H1 (cell line): ENCODE results near the gene CACNB2. TPM values are rescaled to one million over a fixed set of nuclear protein-coding genes. Genes with fewer than 3 reads are reported as not detected.

Experiments used
- CTCF ChIA-PET: fragments of 300-600 bp; sonication (Branson Sonifier 250); formaldehyde crosslinking; loops from one replicate; lab custom pipeline; 2021; ENCODE audit not compliant: partially characterized antibody; lab: Charles Lee
- POLR2A ChIA-PET: fragments of 300-600 bp; sonication (Branson Sonifier 250); formaldehyde crosslinking; loops from one replicate; lab custom pipeline; 2021; ENCODE audit warnings: inconsistent platforms; ENCODE audit not compliant: partially characterized antibody; lab: Charles Lee
- DNase-seq, 2 experiments: peaks; one replicate each; pipeline versions ENCODE4 v3.0.0 to v3.0.0-alpha.2; 2010 to 2022; ENCODE audit warnings: low spot score in 2 of 2, low read depth in 1 of 2, mixed read lengths in 1 of 2
- FAIRE-seq: peaks from 2 replicates; lab custom pipeline; 2011; peaks lifted over from hg19 to GRCh38; lab: Jason Lieb, UNC
- H2AFZ ChIP-seq: 2 replicates; pipeline ENCODE4 v1.8.1; 2012; ENCODE audit warnings: low read length, inconsistent platforms
- H2AK5ac ChIP-seq: 2 replicates; pipeline ENCODE4 v1.6.1; 2013; ENCODE audit warnings: low read depth, low read length
- H2BK120ac ChIP-seq: replicated peaks from 2 replicates; pipeline ENCODE3; 2013; ENCODE audit warnings: low read depth, low read length, inconsistent platforms
- H2BK12ac ChIP-seq: 2 replicates; pipeline ENCODE4 v1.6.1; 2013; ENCODE audit warnings: low read depth, low read length
- H2BK15ac ChIP-seq: 2 replicates; pipeline ENCODE4 v1.6.1; 2013; ENCODE audit warnings: low read length
- H2BK20ac ChIP-seq: 2 replicates; pipeline ENCODE4 v1.6.1; 2013; ENCODE audit warnings: low read length
- H2BK5ac ChIP-seq: 2 replicates; pipeline ENCODE4 v1.6.1; 2013; ENCODE audit warnings: low read depth, low read length
- H3K14ac ChIP-seq: 2 replicates; pipeline ENCODE4 v1.6.1; 2013; ENCODE audit warnings: inconsistent platforms; ENCODE audit not compliant: insufficient read length
- H3K18ac ChIP-seq: 2 replicates; pipeline ENCODE4 v1.6.1; 2013; ENCODE audit warnings: low read length; ENCODE audit errors: extremely low read depth
- H3K23ac ChIP-seq: 2 replicates; pipeline ENCODE4 v1.6.1; 2013; ENCODE audit warnings: inconsistent platforms; ENCODE audit not compliant: insufficient read length
- H3K23me2 ChIP-seq: 2 replicates; pipeline ENCODE4 v1.6.1; 2013; ENCODE audit warnings: low read depth, low read length
- H3K27ac ChIP-seq: 2 replicates; pipeline ENCODE4 v1.6.1; 2011; ENCODE audit warnings: low read depth, low read length, inconsistent platforms
- H3K27me3 ChIP-seq, 4 experiments: replicated peaks in 1 of 4; 1 replicate in 1 of 4; 2 replicates in 3 of 4; pipeline versions ENCODE4 v1.6.1 to v1.8.1; 2011 to 2013; ENCODE audit warnings: low read length in 3 of 4, mild to moderate bottlenecking in 3 of 4, inconsistent platforms in 2 of 4, mixed read lengths in 2 of 4, moderate library complexity in 1 of 4; ENCODE audit not compliant: control insufficient read depth in 3 of 4, insufficient read depth in 3 of 4; ENCODE audit errors: extremely low read depth in 1 of 4
- H3K36me3 ChIP-seq, 4 experiments: 2 replicates each; pipeline versions ENCODE4 v1.6.1 to v1.8.1; 2011 to 2013; ENCODE audit warnings: mild to moderate bottlenecking in 4 of 4, low read length in 3 of 4, moderate library complexity in 2 of 4, control low read depth in 1 of 4, inconsistent platforms in 1 of 4; ENCODE audit not compliant: insufficient read depth in 4 of 4, control insufficient read depth in 2 of 4
- H3K4ac ChIP-seq: replicated peaks from 2 replicates; pipeline ENCODE3; 2013; ENCODE audit warnings: low read length, low read depth, mixed read lengths, inconsistent platforms; ENCODE audit not compliant: insufficient read length
- H3K4me1 ChIP-seq, 4 experiments: replicated peaks in 1 of 4; 1 replicate in 1 of 4; 2 replicates in 3 of 4; pipeline versions ENCODE4 v1.6.1 to v1.8.1; 2011 to 2013; ENCODE audit warnings: low read length in 3 of 4, inconsistent platforms in 2 of 4, mixed read lengths in 1 of 4; ENCODE audit not compliant: insufficient read depth in 4 of 4, control insufficient read depth in 3 of 4
- H3K4me2 ChIP-seq, 2 experiments: 2 replicates each; pipeline versions ENCODE4 v1.6.1 to v1.8.1; 2011 to 2013; ENCODE audit warnings: low read depth in 2 of 2, low read length in 2 of 2, control low read depth in 1 of 2, inconsistent platforms in 1 of 2, mild to moderate bottlenecking in 1 of 2; ENCODE audit not compliant: insufficient read depth in 1 of 2
- H3K4me3 ChIP-seq, 4 experiments: fragments of 200-600, 300-600 bp in 1 of 4; sonication (generic), shearing (Covaris generic), sonication (Bioruptor Twin) in 1 of 4; 2 replicates each; pipeline versions ENCODE4 v1.5.1 to v1.8.1; 2011 to 2016; ENCODE audit warnings: low read length in 4 of 4, low read depth in 3 of 4, control low read depth in 2 of 4, inconsistent platforms in 2 of 4, mild to moderate bottlenecking in 2 of 4, mixed read lengths in 1 of 4, moderate library complexity in 1 of 4; ENCODE audit not compliant: insufficient read depth in 2 of 4; ENCODE audit errors: extremely low read depth in 1 of 4
- H3K56ac ChIP-seq: replicated peaks from 2 replicates; pipeline ENCODE3; 2013; ENCODE audit warnings: low read depth, mild to moderate bottlenecking, mixed read lengths, low read length, inconsistent platforms; ENCODE audit not compliant: insufficient read length
- H3K79me1 ChIP-seq: 2 replicates; pipeline ENCODE4 v1.6.1; 2013; ENCODE audit warnings: low read depth, low read length, control low read depth
- H3K79me2 ChIP-seq, 2 experiments: 2 replicates each; pipeline versions ENCODE4 v1.6.1 to v1.8.1; 2012 to 2013; ENCODE audit warnings: low read length in 2 of 2, mild to moderate bottlenecking in 2 of 2, inconsistent platforms in 1 of 2; ENCODE audit not compliant: insufficient read depth in 2 of 2, control insufficient read depth in 1 of 2
- H3K9ac ChIP-seq, 4 experiments: replicated peaks in 1 of 4; 1 replicate in 1 of 4; 2 replicates in 3 of 4; pipeline versions ENCODE4 v1.6.1 to v1.8.1; 2011 to 2013; ENCODE audit warnings: low read depth in 3 of 4, low read length in 3 of 4, control low read depth in 2 of 4, mild to moderate bottlenecking in 2 of 4, moderate library complexity in 2 of 4, inconsistent platforms in 1 of 4; ENCODE audit errors: extremely low read depth in 1 of 4
- H3K9me3 ChIP-seq, 2 experiments: 2 replicates each; pipeline versions ENCODE4 v1.6.1 to v1.8.1; 2012 to 2013; ENCODE audit warnings: mild to moderate bottlenecking in 2 of 2, moderate library complexity in 2 of 2, control low read depth in 1 of 2, inconsistent platforms in 1 of 2, low read depth in 1 of 2, low read length in 1 of 2, mixed read lengths in 1 of 2; ENCODE audit not compliant: insufficient read depth in 2 of 2
- H4K20me1 ChIP-seq, 2 experiments: replicated peaks in 1 of 2; 2 replicates each; pipeline versions ENCODE3 to v1.8.1; 2011 to 2013; ENCODE audit warnings: inconsistent platforms in 2 of 2, low read length in 2 of 2, mild to moderate bottlenecking in 1 of 2; ENCODE audit not compliant: insufficient read depth in 2 of 2, control insufficient read depth in 1 of 2
- H4K5ac ChIP-seq: 2 replicates; pipeline ENCODE4 v1.6.1; 2013; ENCODE audit warnings: low read length, low read depth, mixed read lengths, inconsistent platforms; ENCODE audit not compliant: insufficient read length
- H4K8ac ChIP-seq: 2 replicates; pipeline ENCODE4 v1.8.0; 2013; ENCODE audit warnings: mild to moderate bottlenecking, moderate library complexity, low read length, inconsistent platforms; ENCODE audit not compliant: insufficient read depth; ENCODE audit errors: extremely low read depth
- H4K91ac ChIP-seq: replicated peaks from 2 replicates; pipeline ENCODE3; 2013; ENCODE audit warnings: low read length, mixed read lengths, inconsistent platforms; ENCODE audit not compliant: insufficient read length
- ATF3 ChIP-seq: IDR thresholded peaks from 2 replicates; pipeline ENCODE4 v1.6.1; 2011; ENCODE audit warnings: low read depth, mild to moderate bottlenecking, low read length; ENCODE audit not compliant: insufficient read depth
- BACH1 ChIP-seq: IDR thresholded peaks from 2 replicates; pipeline ENCODE4 v1.6.1; 2012; ENCODE audit warnings: low read length, improper control_type of control experiment
- CEBPB ChIP-seq: IDR thresholded peaks from 2 replicates; pipeline ENCODE4 v1.6.1; 2012; ENCODE audit warnings: low read depth, low read length
- CHD1 ChIP-seq: IDR thresholded peaks from 2 replicates; pipeline ENCODE4 v1.6.1; 2012; ENCODE audit warnings: low read depth, low read length, improper control_type of control experiment
- CTCF ChIP-seq, 3 experiments: IDR thresholded peaks; 1 replicate in 2 of 3; 2 replicates in 1 of 3; pipeline versions ENCODE4 v1.5.1 to v1.6.1; 2011; ENCODE audit warnings: low read length in 3 of 3, mild to moderate bottlenecking in 3 of 3, inconsistent platforms in 2 of 3, low read depth in 1 of 3, moderate library complexity in 1 of 3; ENCODE audit not compliant: insufficient read depth in 1 of 3; ENCODE audit errors: control extremely low read depth in 1 of 3
- KDM1A ChIP-seq: fragments of 200-600, 300-600 bp; sonication (generic); IDR thresholded peaks from 2 replicates; pipeline ENCODE4 v1.7.1; 2016; ENCODE audit warnings: mild to moderate bottlenecking, low read length, borderline replicate concordance
- NANOG ChIP-seq: IDR thresholded peaks from 2 replicates; pipeline ENCODE4 v1.6.1; 2011; ENCODE audit warnings: low read length, low read depth, mild to moderate bottlenecking, inconsistent platforms; ENCODE audit not compliant: insufficient read depth, poor library complexity, severe bottlenecking
- POLR2AphosphoS5 ChIP-seq: IDR thresholded peaks from 2 replicates; pipeline ENCODE4 v1.6.1; 2011; ENCODE audit warnings: low read depth, low read length
- RXRA ChIP-seq: IDR thresholded peaks from 2 replicates; pipeline ENCODE4 v1.6.1; 2011; ENCODE audit warnings: low read depth, mild to moderate bottlenecking, low read length, moderate library complexity; ENCODE audit not compliant: insufficient read depth
- TBP ChIP-seq: IDR thresholded peaks from 2 replicates; pipeline ENCODE4 v1.6.1; 2011; ENCODE audit warnings: low read depth, low read length, improper control_type of control experiment
- TCF12 ChIP-seq: IDR thresholded peaks from 2 replicates; pipeline ENCODE4 v1.6.1; 2011; ENCODE audit warnings: low read depth, mild to moderate bottlenecking, low read length
- WGBS, 2 experiments: shearing (Covaris generic) in 1 of 2; methylation state at CpG; one replicate each; pipeline versions ENCODE4 v1.1.6 to v1.1.7; 2013 to 2015; ENCODE audit warnings: low lambda C conversion rate in 2 of 2, mixed read lengths in 2 of 2, inconsistent platforms in 1 of 2, low coverage in 1 of 2, missing lambda C conversion rate in 1 of 2; ENCODE audit not compliant: insufficient replicate concordance in 2 of 2, insufficient coverage in 1 of 2, insufficient read length in 1 of 2; ENCODE audit errors: extremely low coverage in 1 of 2, missing lambda C conversion rate in 1 of 2; 5-methylcytosine and 5-hydroxymethylcytosine counted together
- polyA plus RNA-seq, 7 experiments: library from polyadenylated mRNA; depleted of rRNA in 3 of 7; stranded (reverse) in 5 of 7; unstranded in 2 of 7; fragments of >200 nt in 5 of 7; fragments of 200-250 nt in 2 of 7; gene quantifications; 1 replicate in 5 of 7; 2 replicates in 1 of 7; 4 replicates in 1 of 7; pipeline versions ENCODE4 v1.2.1 to v1.2.3, GENCODE V29; 2011 to 2013; ENCODE audit warnings: missing spikeins in 2 of 7, mixed read lengths in 2 of 7
- total RNA-seq: library from RNA; stranded (reverse); fragmentation: NEBNext Ultra II Directional; extraction: Animal tissue kit (Norgen Biotek cat#: 25700); gene quantifications from 2 replicates; pipeline ENCODE4 v1.2.1, GENCODE V29; 2021

The CACNB2 gene
- total and polyA plus RNA-seq, 2 of the 8 experiments (the other 6 are each of a cell fraction or from before 2014, with no cell fraction given) = 2.4 to 3.2 TPM

- Histone ChIP-seq H4K20me1 (no peaks in the 10 kb centered on the region), H3K18ac (no peak overlapping the region), H3K56ac (no peak overlapping the region), H3K27me3 (no peaks in the 10 kb centered on the region), H2BK20ac (no peak overlapping the region), H2BK12ac (no peak overlapping the region), H2AK5ac (no peak overlapping the region), H2BK120ac (no peak overlapping the region), H3K9ac (no peak overlapping the region), H4K8ac (no peak overlapping the region), H3K27ac (no peak overlapping the region), H3K4me3 (no peak overlapping the region), H4K5ac (no peak overlapping the region), H3K14ac (no peak overlapping the region), H3K4me2 (no peak overlapping the region), H3K23ac (no peak overlapping the region), H3K36me3 (no peaks in the 10 kb centered on the region), H3K4me1 (peaks cover 0 to 8% (median 2%) of the 10 kb centered on the region in 4 experiments; a peak in 3 of 7 replicates), H3K4ac (no peak overlapping the region), H4K91ac (no peak overlapping the region), H3K79me1 (no peaks in the 10 kb centered on the region), H2AFZ (no peak overlapping the region), H2BK15ac (no peak overlapping the region), H3K23me2 (no peaks in the 10 kb centered on the region), H3K79me2 (no peaks in the 10 kb centered on the region), H3K9me3 (no peaks in the 10 kb centered on the region), H2BK5ac (no peak overlapping the region)
- ChIA-PET CTCF (no interaction called here), POLR2A (no interaction called here)
- no peak for DNase-seq
- WGBS, 2 experiments = 90% methylated on average over 7 of the region's 7 CpGs; no CpG with 5 or more reads in 1 of the 2 experiments
- no peak for FAIRE-seq
- TF ChIP-seq CEBPB (no peak), CTCF (IDR thresholded peaks at IDR 0.05; ENCODE audit: control extremely low read depth in 1 of 3, insufficient read depth in 1 of 3, low read depth in 1 of 3, low read length in 3 of 3) (no peak), ATF3 (no peak), NANOG (no peak), RXRA (no peak), TBP (no peak), POLR2AphosphoS5 (no peak), KDM1A (no peak), BACH1 (no peak), CHD1 (no peak), TCF12 (no peak)
Observed at GRCh38 chr10:18476076-18476647, 335.9 kb downstream of the CACNB2 start.
